GM18505 (cell line): ENCODE results near the gene CSE1L.
"Not testable (repeated sequence)": the region's sequence is repeated elsewhere in the genome, so short reads cannot be mapped to it uniquely, and the experiment has no call there.

Experiments used
- ATAC-seq: cut with Tn5 transposase; IDR thresholded peaks from one replicate; pipeline ENCODE4 v1.9.1; 2021; ENCODE audit not compliant: unreplicated experiment
- POLR2A ChIP-seq: IDR thresholded peaks from 4 replicates; pipeline ENCODE4 v1.6.1; 2011; ENCODE audit warnings: borderline replicate concordance; ENCODE audit not compliant: insufficient read depth, insufficient read length; ENCODE audit errors: extremely low read depth

CSE1L gene

GRCh38 chr20:49037962-49038387 lies 8.1 kb upstream of the CSE1L start:
- TF ChIP-seq POLR2A = no peak
- no peak for ATAC-seq

GRCh38 chr20:49039854-49040253 lies 6.3 kb upstream of the CSE1L start:
- no peak for TF ChIP-seq POLR2A
- ATAC-seq = no peak

GRCh38 chr20:49043000-49043399 lies 3.1 kb upstream of the CSE1L start:
- ATAC-seq = no peak
- TF ChIP-seq POLR2A = no peak

GRCh38 chr20:49045440-49046086 lies 549 bp upstream of the CSE1L start:
- no peak for TF ChIP-seq POLR2A
- no peak for ATAC-seq

GRCh38 chr20:49052334-49052733 lies 6.2 kb downstream of the CSE1L start:
- ATAC-seq = no peak
- TF ChIP-seq POLR2A = no peak

- no peak for TF ChIP-seq POLR2A
These were observed 8.0 kb downstream of the CSE1L start for GRCh38 chr20:49054056-49054643.

GRCh38 chr20:49063279-49063678 lies 17.2 kb downstream of the CSE1L start:
- TF ChIP-seq POLR2A = no peak
- no peak for ATAC-seq

More at GRCh38 chr20:49054056-49054643, 8.0 kb downstream of the CSE1L start:
- ATAC-seq = no peak

- TF ChIP-seq POLR2A = no peak
- ATAC-seq = no peak
These were observed 28.4 kb downstream of the CSE1L start for GRCh38 chr20:49074521-49074920.

- TF ChIP-seq POLR2A = no peak
- ATAC-seq = no peak
These were observed 32.2 kb downstream of the CSE1L start for GRCh38 chr20:49078310-49078709.

- ATAC-seq = not testable (repeated sequence)
These were observed 36.2 kb downstream of the CSE1L start for GRCh38 chr20:49082295-49082694.

- no peak for TF ChIP-seq POLR2A
- no peak for ATAC-seq
These were observed 45.0 kb downstream of the CSE1L start for GRCh38 chr20:49091104-49091503.

GRCh38 chr20:49091762-49092161 lies 45.6 kb downstream of the CSE1L start:
- no peak for ATAC-seq
- TF ChIP-seq POLR2A = no peak

GRCh38 chr20:49096203-49096730 lies 50.2 kb downstream of the CSE1L start:
- ATAC-seq = no peak
- no peak for TF ChIP-seq POLR2A

- no peak for ATAC-seq
- no peak for TF ChIP-seq POLR2A
These were observed 51.0 kb downstream of the CSE1L start for GRCh38 chr20:49097159-49097558.
